K562 (cell line): ENCODE measurements around the gene ZNF787. TPM values are rescaled to one million over a fixed set of nuclear protein-coding genes. Genes with fewer than 3 reads are reported as not detected.

ENCODE experiments used
- ATF4 ChIP-seq: fragments of 450-650 bp; formaldehyde crosslinking; IDR thresholded peaks from 2 replicates; pipeline ENCODE4 v1.4.0; 2022; ENCODE audit warnings: mild to moderate bottlenecking, moderate library complexity
- CBFA2T2 ChIP-seq: fragments of 450-650 bp; conservative IDR thresholded peaks from 2 replicates; pipeline ENCODE4 v1.6.1; 2017; ENCODE audit warnings: mild to moderate bottlenecking
- CHD2 ChIP-seq: IDR thresholded peaks from 2 replicates; pipeline ENCODE4 v1.6.1; 2011; ENCODE audit warnings: low read depth, low read length
- CREM ChIP-seq: IDR thresholded peaks from 2 replicates; pipeline ENCODE4 v1.6.1; 2014; ENCODE audit warnings: antibody characterized with exemption, low read depth
- CTCF ChIP-seq, 3 experiments: IDR thresholded peaks in 2 of 3; conservative IDR thresholded peaks in 1 of 3; 2 replicates each; pipeline ENCODE4 v1.5.1; 2011 to 2012; ENCODE audit warnings: low read length in 3 of 3, mild to moderate bottlenecking in 3 of 3, control low read depth in 2 of 3, improper control_type of control experiment in 1 of 3, inconsistent platforms in 1 of 3, low read depth in 1 of 3, mixed read lengths in 1 of 3, moderate library complexity in 1 of 3; ENCODE audit not compliant: insufficient read depth in 2 of 3
- FOXA1 ChIP-seq: fragments of 450-650 bp; IDR thresholded peaks from 2 replicates; pipeline ENCODE4 v1.6.1; 2016; ENCODE audit warnings: mild to moderate bottlenecking, borderline replicate concordance
- GTF2A2 ChIP-seq: IDR thresholded peaks from 2 replicates; pipeline ENCODE4 v1.6.1; 2016; ENCODE audit warnings: mild to moderate bottlenecking, missing genetic modification characterization, missing compliant biosample characterization
- KAT7 ChIP-seq: sonication (generic); formaldehyde crosslinking; IDR thresholded peaks from 2 replicates; pipeline ENCODE4 v1.8.0; 2022; ENCODE audit warnings: missing genetic modification reagents, mild to moderate bottlenecking, borderline replicate concordance
- MYNN ChIP-seq, 2 experiments: sonication (generic); formaldehyde crosslinking in 1 of 2; IDR thresholded peaks; 2 replicates each; pipeline versions ENCODE4 v1.5.0 to v1.6.1; 2016 to 2020; ENCODE audit warnings: antibody characterized with exemption in 1 of 2, missing genetic modification reagents in 1 of 2
- NRF1 ChIP-seq, 2 experiments: fragments of 450-650 bp; IDR thresholded peaks in 1 of 2; conservative IDR thresholded peaks in 1 of 2; 2 replicates each; pipeline ENCODE4 v1.6.1; 2014; ENCODE audit warnings: mild to moderate bottlenecking in 2 of 2
- RAD21 ChIP-seq, 2 experiments: fragments of 250-450 bp in 1 of 2; fragments of 450-650 bp in 1 of 2; sonication (Bioruptor Pico) in 1 of 2; formaldehyde crosslinking in 1 of 2; IDR thresholded peaks in 1 of 2; conservative IDR thresholded peaks in 1 of 2; 2 replicates each; pipeline versions ENCODE4 v1.4.0 to v1.8.0; 2020 to 2022; ENCODE audit warnings: mild to moderate bottlenecking in 2 of 2, moderate library complexity in 1 of 2
- RFX1 ChIP-seq: fragments of 450-650 bp; IDR thresholded peaks from 2 replicates; pipeline ENCODE4 v1.6.1; 2016; ENCODE audit warnings: mild to moderate bottlenecking, moderate library complexity
- SMARCC2 ChIP-seq: fragments of 450-650 bp; IDR thresholded peaks from 2 replicates; pipeline ENCODE4 v1.6.1; 2017; ENCODE audit warnings: antibody characterized with exemption, moderate library complexity, mild to moderate bottlenecking, low read depth
- SRSF7 ChIP-seq: fragments of 200-400 bp; formaldehyde crosslinking; optimal IDR thresholded peaks from 2 replicates; pipeline ENCODE3; 2017; ENCODE audit warnings: mild to moderate bottlenecking, low read depth, low read length
- TAF1 ChIP-seq: IDR thresholded peaks from 2 replicates; pipeline ENCODE4 v1.6.1; 2011; ENCODE audit warnings: mild to moderate bottlenecking, low read length, moderate library complexity; ENCODE audit not compliant: insufficient read depth, control insufficient read depth, severe bottlenecking; ENCODE audit errors: extremely low read depth
- TSC22D4 ChIP-seq: fragments of 450-650 bp; IDR thresholded peaks from 2 replicates; pipeline ENCODE4 v1.6.1; 2016; ENCODE audit warnings: missing genetic modification characterization, missing biosample characterization, control low read depth
- UBTF ChIP-seq, 2 experiments: IDR thresholded peaks; 2 replicates each; pipeline ENCODE4 v1.6.1; 2012; ENCODE audit warnings: improper control_type of control experiment in 2 of 2, low read depth in 2 of 2, low read length in 2 of 2, borderline replicate concordance in 1 of 2
- ZNF232 ChIP-seq: sonication (generic); formaldehyde crosslinking; IDR thresholded peaks from 2 replicates; pipeline ENCODE4 v1.8.0; 2022; ENCODE audit warnings: mild to moderate bottlenecking, missing genetic modification reagents
- ZNF584 ChIP-seq: fragments of 200-800 bp; sonication (Bioruptor generic); IDR thresholded peaks from 2 replicates; pipeline ENCODE4 v1.6.1; 2016; ENCODE audit warnings: low read depth, mild to moderate bottlenecking, missing genetic modification characterization, missing compliant biosample characterization
- ZNF639 ChIP-seq, 2 experiments: fragments of 200-800 bp in 1 of 2; sonication (Bioruptor generic) in 1 of 2; sonication (generic) in 1 of 2; formaldehyde crosslinking in 1 of 2; IDR thresholded peaks in 1 of 2; conservative IDR thresholded peaks in 1 of 2; 2 replicates each; pipeline versions ENCODE4 v1.5.0 to v1.6.1; 2016 to 2020; ENCODE audit warnings: missing compliant biosample characterization in 1 of 2, missing genetic modification characterization in 1 of 2, missing genetic modification reagents in 1 of 2
- polyA plus RNA-seq, 8 experiments: library from polyadenylated mRNA; depleted of rRNA in 4 of 8; stranded (reverse) in 5 of 8; unstranded in 3 of 8; fragments of >200 nt; fragmentation: Nextera tagmentation in 2 of 8; fragmentation: Illumina TruSeq in 1 of 8; extraction: Ambion mirVana in 2 of 8; extraction: Trizol in 1 of 8; gene quantifications; 2 replicates each; pipeline versions ENCODE4 v1.2.1 to v1.2.3, GENCODE V29; 2011 to 2014; ENCODE audit warnings: inconsistent platforms in 1 of 8, missing spikeins in 1 of 8
- total RNA-seq, 7 experiments: library from RNA; depleted of rRNA in 6 of 7; stranded (reverse); fragments of >200 nt in 6 of 7; fragmentation: Illumina TruSeq in 2 of 7; extraction: Trizol in 2 of 7; gene quantifications; 2 replicates each; pipeline versions ENCODE4 v1.2.1 to v1.2.3, GENCODE V29; 2011 to 2021; ENCODE audit warnings: low replicate concordance in 1 of 7

ZNF787 gene
- total and polyA plus RNA-seq, 9 of the 15 experiments (the other 6 are each of a cell fraction or from before 2014, with no cell fraction given): 0.45 to 77.6 (median 7.3) TPM

DNA sequence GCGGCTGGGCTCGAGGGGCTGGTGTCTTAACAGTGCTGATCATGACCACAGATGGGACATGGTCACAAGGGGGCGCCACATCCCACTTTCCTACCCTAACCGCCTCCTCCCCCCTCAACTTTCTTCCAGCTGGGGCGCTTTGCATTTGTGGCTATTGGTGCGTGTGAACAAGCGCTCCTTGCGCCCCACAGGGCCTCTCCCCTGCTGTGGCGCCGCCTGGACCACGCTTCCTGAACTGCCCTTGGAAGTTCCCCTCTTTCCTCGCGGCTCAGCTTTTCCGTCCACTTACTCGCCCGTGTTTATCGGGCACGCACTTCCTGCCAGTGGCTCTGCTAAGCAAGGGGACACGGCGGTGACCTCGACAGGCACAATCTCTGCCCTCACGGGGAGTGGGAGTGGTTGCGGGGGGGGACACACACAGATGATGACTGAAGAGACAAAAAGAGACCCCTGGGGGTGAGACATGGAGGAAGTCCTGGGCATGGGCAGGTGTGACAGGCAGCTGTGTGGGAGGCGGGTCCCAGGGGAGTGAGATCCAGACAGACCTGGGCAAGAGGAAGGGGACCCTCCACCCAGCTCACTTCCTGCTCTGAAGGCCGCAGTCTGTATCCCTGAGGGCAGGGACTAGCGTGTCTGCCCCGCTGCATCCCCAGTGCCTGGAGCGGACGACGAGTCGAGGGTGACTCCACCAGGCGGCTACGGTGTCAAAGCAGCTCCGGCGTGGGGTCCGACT is 40.3 kb downstream of the ZNF787 start (continued):
- TF ChIP-seq TSC22D4 (tag) (no peak), FOXA1 (no peak), ATF4 (no peak), RAD21 (CRISPR knock-in tag; conservative IDR thresholded peaks at IDR 0.05 in 1 of 2, IDR thresholded peaks at IDR 0.05 in 1 of 2) (peak in 1 of 2 experiments; percentile 77; a peak in 3 of 4 replicates), ZNF584 (CRISPR knock-in tag) (no peak), GTF2A2 (tag) (no peak), MYNN (IDR thresholded peaks at IDR 0.05) (0 out of 2 replicates have a peak, but pooled peaks have one; percentile 20), MYNN (CRISPR knock-in tag; IDR thresholded peaks at IDR 0.05) (no peak), ZNF232 (no peak), CTCF (IDR thresholded peaks at IDR 0.05 in 2 of 3, conservative IDR thresholded peaks at IDR 0.05 in 1 of 3; ENCODE audit: insufficient read depth in 2 of 3, low read depth in 1 of 3, low read length in 3 of 3) (peak; percentile 59 to 85 (median 73)), TAF1 (no peak), KAT7 (CRISPR knock-in tag) (no peak), ZNF639 (CRISPR knock-in tag; conservative IDR thresholded peaks at IDR 0.05 in 1 of 2, IDR thresholded peaks at IDR 0.05 in 1 of 2) (no peak), CBFA2T2 (no peak), SRSF7 (no peak), RFX1 (no peak), CREM (peak; percentile 37; the same call in 1 of the 2 replicates), CHD2 (no peak), SMARCC2 (no peak), UBTF (IDR thresholded peaks at IDR 0.05; ENCODE audit: borderline replicate concordance in 1 of 2, low read depth in 2 of 2, low read length in 2 of 2) (no peak), NRF1 (conservative IDR thresholded peaks at IDR 0.05 in 1 of 2, IDR thresholded peaks at IDR 0.05 in 1 of 2) (0 out of 4 replicates have a peak, but pooled peaks of 1 of the 2 experiments have one; percentile 32)
